Thymus (tissue), 11 donors: ENCODE measurements around the gene LELP1. TPM values are rescaled to one million over a fixed set of nuclear protein-coding genes. Genes with fewer than 3 reads are reported as not detected.

ENCODE experiments used
- DNase-seq, 9 donors: peaks; one replicate each; pipeline ENCODE4 v3.0.0-alpha.2; 2013; ENCODE audit warnings: low spot score in 9 of 9, low read depth in 6 of 9, missing footprints in 1 of 9
- H3K27ac ChIP-seq, 2 donors: one replicate each; pipeline ENCODE4 v1.5.1; 2013; ENCODE audit warnings: control low read depth in 1 of 2, low read depth in 1 of 2, low read length in 1 of 2, mild to moderate bottlenecking in 1 of 2, moderate library complexity in 1 of 2
- H3K27me3 ChIP-seq, 2 donors: one replicate each; pipeline ENCODE4 v1.5.1; 2013; ENCODE audit warnings: low read length in 1 of 2; ENCODE audit not compliant: control insufficient read depth in 2 of 2, insufficient read depth in 1 of 2
- H3K36me3 ChIP-seq, 2 donors: one replicate each; pipeline ENCODE4 v1.5.1; 2013; ENCODE audit warnings: low read length in 1 of 2, mild to moderate bottlenecking in 1 of 2, moderate library complexity in 1 of 2; ENCODE audit not compliant: control insufficient read depth in 2 of 2, insufficient read depth in 2 of 2
- H3K4me1 ChIP-seq, 2 donors: one replicate each; pipeline ENCODE4 v1.5.1; 2013; ENCODE audit warnings: low read length in 2 of 2; ENCODE audit not compliant: control insufficient read depth in 2 of 2, insufficient read depth in 2 of 2
- H3K4me3 ChIP-seq, 2 donors: one replicate each; pipeline ENCODE4 v1.5.1; 2013; ENCODE audit warnings: low read length in 2 of 2, control low read depth in 1 of 2, mild to moderate bottlenecking in 1 of 2
- H3K9me3 ChIP-seq, 2 donors: one replicate each; pipeline ENCODE4 v1.5.1; 2013; ENCODE audit warnings: low read length in 1 of 2, mild to moderate bottlenecking in 1 of 2; ENCODE audit not compliant: control insufficient read depth in 2 of 2, insufficient read depth in 1 of 2
- WGBS: extraction: QIAGEN DNeasy Blood & Tissue Kit; methylation state at CpG from one replicate; pipeline ENCODE4 v1.1.7; 2013; 5-methylcytosine and 5-hydroxymethylcytosine counted together
- polyA plus RNA-seq: library from polyadenylated mRNA; stranded (reverse); fragments of 200-250 nt; gene quantifications from one replicate; pipeline ENCODE4 v1.2.3, GENCODE V29; 2013
- total RNA-seq: library from RNA; stranded (reverse); fragments of 120-200 nt; gene quantifications from one replicate; pipeline ENCODE4 v1.2.4, GENCODE V29; 2013
- donor health status: healthy.

LELP1 gene
- total and polyA plus RNA-seq, 2 donors, result 0.11 TPM; not detected in 1

- Histone ChIP-seq H3K27ac (no peak overlapping the region), H3K4me1 (no peaks in the 10 kb centered on the region), H3K27me3 (peaks cover 0 to 2% of the 10 kb centered on the region in 2 donors), H3K9me3 (no peaks in the 10 kb centered on the region), H3K4me3 (no peak overlapping the region), H3K36me3 (no peaks in the 10 kb centered on the region)
- 74% methylated on average over 3 of the region's 3 CpGs for WGBS
- no peak for DNase-seq
Observed at GRCh38 chr1:153194331-153195050, 8.7 kb upstream of the LELP1 start.

- H3K27me3 ChIP-seq, result peaks cover 0 to 2% of the 10 kb centered on the region in 2 donors
- WGBS, result 90% methylated on average over 4 of the region's 4 CpGs
- no peak overlapping the region for H3K4me3 ChIP-seq
- no peaks in the 10 kb centered on the region for H3K36me3 ChIP-seq
- H3K9me3 ChIP-seq, result no peaks in the 10 kb centered on the region
- H3K27ac ChIP-seq, result no peak overlapping the region
- no peak for DNase-seq
- no peaks in the 10 kb centered on the region for H3K4me1 ChIP-seq
Observed at GRCh38 chr1:153195216-153195615, 8.0 kb upstream of the LELP1 start.

GRCh38 chr1:153202006-153202405 is 1.2 kb upstream of the LELP1 start:
- H3K27ac ChIP-seq, result no peak overlapping the region
- DNase-seq, result no peak
- H3K36me3 ChIP-seq, result no peaks in the 10 kb centered on the region
- no peaks in the 10 kb centered on the region for H3K9me3 ChIP-seq
- H3K4me3 ChIP-seq, result no peak overlapping the region
- H3K27me3 ChIP-seq, result no peaks in the 10 kb centered on the region
- H3K4me1 ChIP-seq, result no peaks in the 10 kb centered on the region
- WGBS, result 92% methylated on average over 4 of the region's 4 CpGs

GRCh38 chr1:153206631-153207030 is 3.4 kb downstream of the LELP1 start:
- Histone ChIP-seq H3K9me3 (no peaks in the 10 kb centered on the region), H3K27ac (no peak overlapping the region), H3K4me3 (no peak overlapping the region), H3K36me3 (no peaks in the 10 kb centered on the region), H3K27me3 (no peaks in the 10 kb centered on the region), H3K4me1 (no peaks in the 10 kb centered on the region)
- 94% methylated on average over 9 of the region's 9 CpGs for WGBS
- DNase-seq, result no peak

GRCh38 chr1:153210206-153210605 is 7.0 kb downstream of the LELP1 start:
- Histone ChIP-seq H3K36me3 (no peaks in the 10 kb centered on the region), H3K9me3 (no peaks in the 10 kb centered on the region), H3K27me3 (no peaks in the 10 kb centered on the region), H3K27ac (no peak overlapping the region), H3K4me3 (no peak overlapping the region), H3K4me1 (no peaks in the 10 kb centered on the region)
- WGBS, result 71% methylated on average over 7 of the region's 7 CpGs
- DNase-seq, result no peak

GRCh38 chr1:153212201-153212600 is 9.0 kb downstream of the LELP1 start:
- 21% methylated on average over 5 of the region's 5 CpGs for WGBS
- no peaks in the 10 kb centered on the region for H3K27me3 ChIP-seq
- H3K9me3 ChIP-seq, result no peaks in the 10 kb centered on the region
- H3K36me3 ChIP-seq, result no peaks in the 10 kb centered on the region
- DNase-seq, result no peak
- H3K4me1 ChIP-seq, result no peaks in the 10 kb centered on the region
- H3K27ac ChIP-seq, result no peak overlapping the region
- H3K4me3 ChIP-seq, result no peak overlapping the region

- Histone ChIP-seq H3K4me3 (no peak overlapping the region), H3K36me3 (no peaks in the 10 kb centered on the region), H3K27me3 (no peaks in the 10 kb centered on the region), H3K9me3 (no peaks in the 10 kb centered on the region), H3K27ac (no peak overlapping the region), H3K4me1 (no peaks in the 10 kb centered on the region)
- no peak for DNase-seq
- 96% methylated on average over 4 of the region's 4 CpGs for WGBS
Observed at GRCh38 chr1:153213519-153213918, 10.3 kb downstream of the LELP1 start.

- Histone ChIP-seq H3K27me3 (no peaks in the 10 kb centered on the region), H3K27ac (no peak within 1 kb of the TSS), H3K4me1 (no peaks in the 10 kb centered on the region), H3K4me3 (no peak within 1 kb of the TSS), H3K9me3 (no peaks in the 10 kb centered on the region), H3K36me3 (no peaks in the 10 kb centered on the region)
- 72% methylated on average over 3 of the region's 3 CpGs for WGBS
- no peak for DNase-seq
Observed at GRCh38 chr1:153217212-153217611, 14.0 kb downstream of the LELP1 start, which contains the start of gene PRR9. PRR9 (plus strand) TSS chr1:153217584; CDS start chr1:153218145, 561 bp downstream.

GRCh38 chr1:153217744-153218416 is 14.7 kb downstream of the LELP1 start:
- Histone ChIP-seq H3K4me3 (no peak overlapping the region), H3K27ac (no peak overlapping the region), H3K27me3 (no peaks in the 10 kb centered on the region), H3K9me3 (no peaks in the 10 kb centered on the region), H3K4me1 (no peaks in the 10 kb centered on the region), H3K36me3 (no peaks in the 10 kb centered on the region)
- 74% methylated on average over 2 of the region's 2 CpGs for WGBS
- DNase-seq, result no peak
